OCI-LY1 (cell line): ENCODE results near the gene PRDM1.

Source experiments
- H2AFZ ChIP-seq: fragments of 200-600 bp; sonication (generic), shearing (Covaris generic); 2 replicates; pipeline ENCODE4 v1.6.0; 2014; ENCODE audit warnings: antibody characterized with exemption, mild to moderate bottlenecking, low read length
- H3F3A ChIP-seq: fragments of 200-600 bp; sonication (generic), shearing (Covaris generic); 2 replicates; pipeline ENCODE4 v1.6.0; 2014; ENCODE audit warnings: mild to moderate bottlenecking, antibody characterized with exemption, low read length, moderate library complexity; ENCODE audit not compliant: insufficient read depth
- H3K27ac ChIP-seq: fragments of 200-600 bp; sonication (generic); 2 replicates; pipeline ENCODE4 v1.5.1; 2014; ENCODE audit warnings: low read length, mixed run types, mild to moderate bottlenecking, low read depth; ENCODE audit not compliant: poor library complexity, severe bottlenecking
- H3K27me3 ChIP-seq: fragments of 200-600 bp; sonication (generic); 2 replicates; pipeline ENCODE4 v1.6.0; 2014; ENCODE audit warnings: antibody characterized with exemption, mild to moderate bottlenecking, low read length, moderate library complexity; ENCODE audit not compliant: insufficient read depth
- H3K36me3 ChIP-seq: fragments of 200-600 bp; sonication (generic); 2 replicates; pipeline ENCODE4 v1.6.1; 2014; ENCODE audit warnings: mild to moderate bottlenecking, antibody characterized with exemption, low read length, moderate library complexity, mixed read lengths; ENCODE audit not compliant: insufficient read depth
- H3K4me1 ChIP-seq: fragments of 200-600 bp; sonication (generic); 2 replicates; pipeline ENCODE4 v1.5.1; 2014; ENCODE audit warnings: mild to moderate bottlenecking, low read length, moderate library complexity; ENCODE audit not compliant: insufficient read depth, severe bottlenecking
- H3K4me2 ChIP-seq: fragments of 200-600 bp; sonication (generic), shearing (Covaris generic); 2 replicates; pipeline ENCODE4 v1.6.1; 2014; ENCODE audit warnings: low read length
- H3K4me3 ChIP-seq: fragments of 200-600 bp; sonication (generic); 2 replicates; pipeline ENCODE4 v1.5.1; 2014; ENCODE audit warnings: low read length, low read depth, mild to moderate bottlenecking, mixed read lengths; ENCODE audit not compliant: poor library complexity, severe bottlenecking
- H3K79me2 ChIP-seq: fragments of 200-600 bp; shearing (Covaris generic); 2 replicates; pipeline ENCODE4 v1.6.1; 2016; ENCODE audit warnings: mixed run types, low read length, mixed read lengths; ENCODE audit not compliant: insufficient read depth
- H3K9ac ChIP-seq: fragments of 200-600 bp; sonication (generic), shearing (Covaris generic); 2 replicates; pipeline ENCODE4 v1.6.1; 2014; ENCODE audit warnings: mild to moderate bottlenecking, low read length, mixed read lengths
- H3K9me2 ChIP-seq: fragments of 200-600 bp; sonication (generic), shearing (Covaris generic); 2 replicates; pipeline ENCODE4 v1.6.1; 2014; ENCODE audit warnings: low read depth, mild to moderate bottlenecking, low read length, mixed read lengths
- H3K9me3 ChIP-seq: fragments of 200-600 bp; shearing (Covaris generic); 2 replicates; pipeline ENCODE4 v1.6.1; 2014; ENCODE audit warnings: low read length, mixed read lengths
- H4K20me1 ChIP-seq: fragments of 200-600 bp; sonication (generic), shearing (Covaris generic); 2 replicates; pipeline ENCODE4 v1.6.0; 2016; ENCODE audit warnings: mild to moderate bottlenecking, low read length; ENCODE audit not compliant: insufficient read depth
- EZH2 ChIP-seq: fragments of 200-600 bp; sonication (generic), shearing (Covaris generic); IDR thresholded peaks from 2 replicates; pipeline ENCODE4 v1.8.0; 2017; ENCODE audit warnings: borderline replicate concordance, mixed run types, mild to moderate bottlenecking, antibody characterized with exemption, low read length, moderate library complexity, mixed read lengths
- TF ChIP-seq, protein P1 (sequence below): fragments of 200-600 bp; sonication (generic), shearing (Covaris generic); IDR thresholded peaks from 2 replicates; pipeline ENCODE4 v1.5.1; 2017; ENCODE audit warnings: mild to moderate bottlenecking, antibody characterized with exemption, low read length, moderate library complexity, mixed read lengths

The PRDM1 gene

DNA sequence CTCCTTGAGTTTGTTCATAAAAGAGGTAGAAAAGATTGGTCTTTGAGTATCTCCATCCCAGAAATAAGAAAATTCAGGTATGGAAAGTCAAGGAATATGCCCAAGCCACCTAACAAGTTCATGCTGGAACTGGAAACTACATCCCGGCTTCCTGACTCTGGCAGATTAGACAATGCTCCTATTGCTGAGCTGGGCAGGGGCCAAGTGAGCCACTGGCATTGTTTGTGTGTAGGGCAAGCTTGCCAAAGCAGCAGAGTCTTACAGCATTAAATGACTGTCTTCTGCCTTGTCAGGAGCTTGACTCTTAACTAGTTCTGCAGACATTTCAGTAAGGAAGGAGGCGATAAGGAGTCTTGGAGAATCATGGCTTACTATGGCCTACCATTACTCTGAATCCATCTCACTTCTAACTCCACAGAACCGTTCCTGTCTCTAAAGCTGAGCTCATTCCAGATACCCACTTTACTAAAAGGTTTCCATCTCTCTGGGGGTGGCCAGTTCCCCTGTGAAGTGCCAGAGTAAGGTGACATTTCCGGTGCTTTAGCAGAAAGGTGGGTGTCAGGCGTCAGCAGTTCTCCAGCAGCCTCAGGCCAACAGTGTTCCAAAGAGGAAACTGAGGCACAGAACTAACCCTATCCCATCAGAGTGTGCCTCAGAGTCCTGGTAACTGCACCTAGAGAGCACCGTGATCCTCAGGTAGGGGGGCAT lies 30.1 kb downstream of the PRDM1 start:
- Histone ChIP-seq H3K27me3 (no peaks in the 10 kb centered on the region), H3K9me3 (no peaks in the 10 kb centered on the region), H3K9ac (no peak overlapping the region), H4K20me1 (no peaks in the 10 kb centered on the region), H2AFZ (no peak overlapping the region), H3K27ac (no peak overlapping the region), H3K79me2 (no peaks in the 10 kb centered on the region), H3K4me3 (no peak overlapping the region), H3K36me3 (no peaks in the 10 kb centered on the region), H3K4me2 (no peak overlapping the region), H3K9me2 (no peaks in the 10 kb centered on the region), H3F3A (no peaks in the 10 kb centered on the region), H3K4me1 (no peaks in the 10 kb centered on the region)
- TF ChIP-seq, protein P1, sequence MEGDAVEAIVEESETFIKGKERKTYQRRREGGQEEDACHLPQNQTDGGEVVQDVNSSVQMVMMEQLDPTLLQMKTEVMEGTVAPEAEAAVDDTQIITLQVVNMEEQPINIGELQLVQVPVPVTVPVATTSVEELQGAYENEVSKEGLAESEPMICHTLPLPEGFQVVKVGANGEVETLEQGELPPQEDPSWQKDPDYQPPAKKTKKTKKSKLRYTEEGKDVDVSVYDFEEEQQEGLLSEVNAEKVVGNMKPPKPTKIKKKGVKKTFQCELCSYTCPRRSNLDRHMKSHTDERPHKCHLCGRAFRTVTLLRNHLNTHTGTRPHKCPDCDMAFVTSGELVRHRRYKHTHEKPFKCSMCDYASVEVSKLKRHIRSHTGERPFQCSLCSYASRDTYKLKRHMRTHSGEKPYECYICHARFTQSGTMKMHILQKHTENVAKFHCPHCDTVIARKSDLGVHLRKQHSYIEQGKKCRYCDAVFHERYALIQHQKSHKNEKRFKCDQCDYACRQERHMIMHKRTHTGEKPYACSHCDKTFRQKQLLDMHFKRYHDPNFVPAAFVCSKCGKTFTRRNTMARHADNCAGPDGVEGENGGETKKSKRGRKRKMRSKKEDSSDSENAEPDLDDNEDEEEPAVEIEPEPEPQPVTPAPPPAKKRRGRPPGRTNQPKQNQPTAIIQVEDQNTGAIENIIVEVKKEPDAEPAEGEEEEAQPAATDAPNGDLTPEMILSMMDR, result no peak
- TF ChIP-seq EZH2, result no peak

DNA sequence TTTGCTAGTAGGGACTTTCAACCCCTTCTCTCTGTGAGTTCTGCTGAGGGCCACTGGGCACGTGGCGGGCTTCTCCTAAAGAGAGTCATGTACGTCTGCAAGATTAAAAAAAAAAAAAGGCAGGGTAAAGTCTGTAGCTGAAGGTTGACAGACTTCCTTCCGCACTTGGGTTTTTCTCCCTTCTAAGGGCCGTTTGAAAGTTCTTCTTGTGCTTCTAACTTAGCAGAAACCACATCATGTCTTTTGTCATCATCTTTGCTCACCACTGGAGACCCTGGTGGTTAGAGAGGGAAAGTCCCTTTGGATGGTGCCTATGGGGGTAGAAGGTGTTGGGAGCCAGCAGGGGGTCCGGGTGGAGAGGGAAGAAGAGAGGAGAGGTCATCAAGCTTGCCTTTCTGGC lies 31.4 kb downstream of the PRDM1 start:
- no peak overlapping the region for H3K9ac ChIP-seq
- H3K4me2 ChIP-seq, result no peak overlapping the region
- H3K9me2 ChIP-seq, result no peaks in the 10 kb centered on the region
- H3K4me1 ChIP-seq, result no peaks in the 10 kb centered on the region
- no peaks in the 10 kb centered on the region for H3K27me3 ChIP-seq
- H3K9me3 ChIP-seq, result no peaks in the 10 kb centered on the region
- no peak overlapping the region for H3K27ac ChIP-seq
- H3K36me3 ChIP-seq, result no peaks in the 10 kb centered on the region
- H3F3A ChIP-seq, result no peaks in the 10 kb centered on the region
- H3K4me3 ChIP-seq, result no peak overlapping the region
- no peak overlapping the region for H2AFZ ChIP-seq
- no peak for TF ChIP-seq EZH2
- TF ChIP-seq, protein P1, result no peak
- no peaks in the 10 kb centered on the region for H3K79me2 ChIP-seq
- H4K20me1 ChIP-seq, result no peaks in the 10 kb centered on the region

DNA sequence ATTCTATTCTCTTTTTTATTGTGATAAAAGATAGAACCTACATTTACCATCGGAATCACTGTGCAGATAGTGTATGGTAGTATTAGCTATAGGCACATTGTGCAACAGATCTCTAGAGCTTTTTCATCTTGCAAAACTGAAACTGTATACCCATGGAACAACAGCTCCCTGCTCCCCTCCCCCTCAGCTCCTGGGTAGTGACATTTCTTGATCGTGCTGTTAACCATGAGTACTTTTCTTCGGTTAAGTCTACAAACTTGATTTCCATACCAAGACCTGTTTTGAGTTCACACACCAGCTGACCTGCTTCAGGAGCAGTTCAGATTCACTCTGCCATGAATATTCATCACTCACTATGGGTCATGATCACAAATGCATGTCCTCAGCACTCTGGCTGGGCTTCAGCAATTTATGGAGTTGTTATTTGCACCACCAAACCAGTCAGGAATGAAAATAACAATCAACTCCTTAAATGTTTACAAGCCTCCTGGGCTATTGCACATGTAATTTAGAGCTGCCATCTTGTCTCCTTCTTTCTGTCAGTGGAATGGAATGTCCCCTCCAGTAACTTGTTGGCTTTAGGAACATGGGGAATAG lies 32.8 kb downstream of the PRDM1 start:
- H2AFZ ChIP-seq, result no peak overlapping the region
- no peak overlapping the region for H3K27ac ChIP-seq
- H3K4me3 ChIP-seq, result no peak overlapping the region
- H4K20me1 ChIP-seq, result no peaks in the 10 kb centered on the region
- TF ChIP-seq, protein P1, result no peak
- no peak for TF ChIP-seq EZH2
- no peaks in the 10 kb centered on the region for H3F3A ChIP-seq
- H3K27me3 ChIP-seq, result no peaks in the 10 kb centered on the region
- no peak overlapping the region for H3K9ac ChIP-seq
- no peak overlapping the region for H3K4me2 ChIP-seq
- H3K9me2 ChIP-seq, result no peaks in the 10 kb centered on the region
- H3K36me3 ChIP-seq, result no peaks in the 10 kb centered on the region
- H3K79me2 ChIP-seq, result no peaks in the 10 kb centered on the region
- no peaks in the 10 kb centered on the region for H3K9me3 ChIP-seq
- no peaks in the 10 kb centered on the region for H3K4me1 ChIP-seq
